SK-N-SH treated with all-trans-retinoic acid at 6 μM for 48 hours (cell line): ENCODE data around the gene BPTF.

Experiments
- ARNTL ChIP-seq: fragments of 450-650 bp; formaldehyde crosslinking; IDR thresholded peaks from 2 replicates; pipeline ENCODE4 v1.5.0; 2020; ENCODE audit warnings: low read depth, mild to moderate bottlenecking, moderate library complexity, borderline replicate concordance
- BACH2 ChIP-seq: fragments of 250-450 bp; sonication (Bioruptor Pico); IDR thresholded peaks from 2 replicates; pipeline ENCODE4 v1.9.0; 2021; ENCODE audit warnings: mild to moderate bottlenecking, borderline replicate concordance
- ISL1 ChIP-seq: fragments of 250-450 bp; sonication (Bioruptor Pico); IDR thresholded peaks from 2 replicates; pipeline ENCODE4 v2.1.2; 2022; ENCODE audit warnings: mild to moderate bottlenecking, moderate library complexity
- OSR1 ChIP-seq: fragments of 250-450 bp; sonication (Bioruptor Pico); IDR thresholded peaks from 2 replicates; pipeline ENCODE4 v1.8.0; 2022; ENCODE audit warnings: moderate library complexity, mild to moderate bottlenecking, inconsistent platforms
- PATZ1 ChIP-seq: fragments of 250-450 bp; sonication (Bioruptor Pico); IDR thresholded peaks from 2 replicates; pipeline ENCODE4 v1.8.0; 2020; ENCODE audit warnings: mild to moderate bottlenecking, moderate library complexity, borderline replicate concordance
- PPARA ChIP-seq: fragments of 250-450 bp; sonication (Bioruptor Pico); IDR thresholded peaks from 2 replicates; pipeline ENCODE4 v1.5.0; 2020; ENCODE audit warnings: mild to moderate bottlenecking, borderline replicate concordance
- RARB ChIP-seq: fragments of 250-450 bp; sonication (Bioruptor Pico); IDR thresholded peaks from 2 replicates; pipeline ENCODE4 v1.8.0; 2021; ENCODE audit warnings: mild to moderate bottlenecking, moderate library complexity
- SNAI2 ChIP-seq: fragments of 250-450 bp; sonication (Bioruptor Pico); IDR thresholded peaks from 2 replicates; pipeline ENCODE4 v1.5.0; 2020; ENCODE audit warnings: mild to moderate bottlenecking, moderate library complexity
- TCF4 ChIP-seq: fragments of 250-450 bp; sonication (Bioruptor Pico); IDR thresholded peaks from 2 replicates; pipeline ENCODE4 v1.8.0; 2021; ENCODE audit warnings: mild to moderate bottlenecking, moderate library complexity, borderline replicate concordance
- TOX ChIP-seq: fragments of 250-450 bp; sonication (Bioruptor Pico); IDR thresholded peaks from 2 replicates; pipeline ENCODE4 v1.8.0; 2021; ENCODE audit warnings: mild to moderate bottlenecking, moderate library complexity, borderline replicate concordance
- TSHZ2 ChIP-seq: fragments of 250-450 bp; sonication (Bioruptor Pico); IDR thresholded peaks from 2 replicates; pipeline ENCODE4 v1.5.0; 2020; ENCODE audit warnings: mild to moderate bottlenecking, moderate library complexity
- ZFP30 ChIP-seq: fragments of 450-650 bp; formaldehyde crosslinking; IDR thresholded peaks from 2 replicates; pipeline ENCODE4 v1.5.0; 2022; ENCODE audit warnings: mild to moderate bottlenecking, moderate library complexity
- ZNF565 ChIP-seq: fragments of 450-650 bp; formaldehyde crosslinking; conservative IDR thresholded peaks from 2 replicates; pipeline ENCODE4 v1.5.0; 2020; ENCODE audit warnings: low read depth, mild to moderate bottlenecking, moderate library complexity
- ZNF8 ChIP-seq: fragments of 450-650 bp; formaldehyde crosslinking; IDR thresholded peaks from 2 replicates; pipeline ENCODE4 v1.5.0; 2020; ENCODE audit warnings: mild to moderate bottlenecking, moderate library complexity

GRCh38 chr17:68015081-68015723 is 189.9 kb downstream of the BPTF start:
- no peak for TF ChIP-seq PATZ1 (CRISPR knock-in tag)
- no peak for TF ChIP-seq TOX
- no peak for TF ChIP-seq BACH2
- no peak for TF ChIP-seq TSHZ2 (CRISPR knock-in tag)
- no peak for TF ChIP-seq TCF4 (CRISPR knock-in tag)
- no peak for TF ChIP-seq ZNF8 (CRISPR knock-in tag)
- no peak for TF ChIP-seq OSR1
- TF ChIP-seq ARNTL, result no peak
- TF ChIP-seq ZFP30 (CRISPR knock-in tag), result no peak
- no peak for TF ChIP-seq PPARA
- TF ChIP-seq RARB (CRISPR knock-in tag), result no peak
- no peak for TF ChIP-seq ZNF565 (CRISPR knock-in tag)
- no peak for TF ChIP-seq SNAI2 (CRISPR knock-in tag)
- no peak for TF ChIP-seq ISL1 (CRISPR knock-in tag)
